ENCODE data around the gene DALRD3.

DALRD3 gene

GRCh38 chr3:49017971-49018706 lies at the start of gene DALRD3:
TSS of gene DALRD3 (minus strand) at chr3:49018580. CDS start at chr3:49018564, 16 bp downstream.
- peak; percentile 53 for DNase-seq

- DNase-seq, result no peak
Measured at GRCh38 chr3:49058011-49058410, 39.6 kb upstream of the DALRD3 start.

DNA sequence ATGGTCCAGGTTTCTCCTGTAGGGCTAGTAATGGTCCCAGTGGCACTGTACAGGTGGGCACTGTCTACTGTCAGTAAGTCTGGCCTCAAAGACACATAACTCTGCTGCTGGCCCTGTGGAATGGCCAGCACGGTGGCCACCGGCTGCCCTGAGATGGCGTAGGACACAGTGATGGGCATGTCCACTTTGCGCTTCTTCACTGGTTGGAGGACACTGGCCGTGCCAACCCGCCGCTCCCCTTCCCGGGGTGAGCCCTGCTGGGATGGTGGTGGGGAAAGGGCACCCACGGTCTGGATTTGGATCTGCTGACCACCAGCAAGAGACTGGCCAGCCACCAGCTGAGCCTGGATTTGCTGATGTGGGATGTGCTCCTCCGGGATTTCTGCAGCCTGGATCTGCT lies 38.9 kb upstream of the DALRD3 start:
- no peak for DNase-seq

DNA sequence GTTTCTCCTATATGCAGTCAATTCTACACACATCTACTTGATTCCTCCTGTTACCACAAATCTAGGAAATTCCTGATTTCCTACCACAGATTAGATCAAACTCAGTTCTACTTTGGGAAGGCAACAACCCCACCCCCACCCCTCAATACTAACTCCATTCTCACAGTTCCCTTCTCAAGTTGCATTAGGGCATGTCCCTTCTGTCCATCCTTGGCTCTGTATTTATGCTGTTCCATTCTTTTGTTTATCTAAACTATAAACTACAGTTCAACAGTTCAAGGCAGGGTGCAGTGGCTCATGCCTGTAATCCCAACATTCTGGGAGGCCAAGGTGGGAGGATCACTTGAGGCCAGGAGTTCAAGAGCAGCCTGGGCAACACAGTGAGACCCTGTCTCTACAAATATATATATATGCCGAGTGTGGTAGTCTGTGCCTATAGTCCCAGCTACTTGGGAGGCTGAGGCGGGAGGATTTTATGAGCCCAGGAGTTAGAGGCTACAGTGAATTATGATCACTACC lies 36.0 kb upstream of the DALRD3 start:
- no peak for DNase-seq

GRCh38 chr3:49053543-49053942 lies 35.2 kb upstream of the DALRD3 start:
- no peak for DNase-seq

- no peak for DNase-seq
Measured at GRCh38 chr3:49035281-49035680, 16.9 kb upstream of the DALRD3 start.

GRCh38 chr3:49034650-49035049 lies 16.3 kb upstream of the DALRD3 start:
- no peak for DNase-seq

DNA sequence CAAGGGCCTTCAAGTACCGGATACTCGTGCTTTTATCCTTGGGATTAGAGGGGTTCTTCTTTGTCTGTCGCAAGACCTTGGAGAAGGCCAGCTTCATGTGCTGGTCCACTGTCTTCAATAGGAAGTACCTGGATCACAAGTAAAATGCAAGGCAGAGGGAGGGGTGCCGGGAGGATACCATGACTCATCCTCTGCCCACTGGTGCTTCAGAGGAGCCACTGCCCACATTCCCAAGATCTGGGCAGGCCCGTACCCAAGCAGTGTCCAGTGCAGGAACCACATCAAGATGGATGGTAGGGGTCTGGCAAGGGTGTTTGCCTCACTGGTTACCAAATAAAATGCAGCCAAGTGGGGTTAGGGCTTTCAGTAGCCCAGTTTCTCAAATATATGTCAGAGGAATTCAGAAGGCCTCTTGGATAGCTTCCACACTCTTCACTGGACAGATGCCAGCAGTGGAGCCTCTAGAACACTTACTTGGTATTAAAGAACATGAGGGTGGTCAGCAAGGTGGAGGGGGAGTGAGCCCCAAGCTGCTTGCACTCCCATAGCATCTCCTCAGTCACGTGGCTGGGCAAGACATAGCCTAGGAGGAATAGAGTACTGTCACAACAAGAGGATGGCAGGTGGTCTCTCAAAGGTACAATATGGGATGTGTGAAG lies 14.4 kb upstream of the DALRD3 start:
- no peak for DNase-seq

GRCh38 chr3:49030321-49030720 lies 11.9 kb upstream of the DALRD3 start:
- DNase-seq, result no peak

DNA sequence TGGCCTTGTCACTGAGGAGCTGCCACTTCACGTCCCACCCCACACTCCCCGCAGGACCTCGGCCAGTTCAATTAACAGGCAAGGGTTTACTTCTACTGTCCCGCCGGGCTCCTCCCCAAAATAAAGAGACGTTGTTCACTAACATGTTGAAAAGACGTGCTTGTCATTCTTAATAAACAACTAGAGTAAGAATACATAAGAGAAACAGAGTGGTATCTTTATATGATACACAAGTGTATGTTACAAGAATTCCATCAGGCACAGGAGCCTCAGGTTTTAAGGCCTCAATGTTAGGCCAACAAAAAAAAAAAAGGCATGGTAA lies 11.1 kb upstream of the DALRD3 start:
- no peak for DNase-seq

GRCh38 chr3:49028673-49029562 lies 10.5 kb upstream of the DALRD3 start, which contains the start of gene IMPDH2:
TSS of gene IMPDH2 (minus strand) at chr3:49029398. CDS start at chr3:49029350, 48 bp downstream.
- peak; percentile 92 for DNase-seq

DNA sequence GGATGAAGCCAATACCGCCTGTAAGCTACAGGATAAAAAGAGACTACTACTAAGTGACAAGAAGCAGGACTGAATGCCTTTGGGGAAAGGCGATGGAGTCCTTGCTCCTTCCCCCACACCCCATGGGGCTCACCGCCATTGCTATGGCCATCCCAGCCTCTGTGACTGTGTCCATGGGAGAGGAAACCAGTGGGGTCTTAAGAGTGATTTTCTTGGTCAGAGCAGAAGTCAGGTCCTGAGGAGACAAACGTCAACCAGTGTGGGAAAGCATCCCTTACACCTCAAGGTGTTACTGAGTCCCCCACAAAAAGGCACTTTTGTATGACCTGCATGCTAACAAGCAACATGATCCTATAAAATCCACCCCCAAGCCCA lies 9.9 kb upstream of the DALRD3 start:
- no peak for DNase-seq

DNA sequence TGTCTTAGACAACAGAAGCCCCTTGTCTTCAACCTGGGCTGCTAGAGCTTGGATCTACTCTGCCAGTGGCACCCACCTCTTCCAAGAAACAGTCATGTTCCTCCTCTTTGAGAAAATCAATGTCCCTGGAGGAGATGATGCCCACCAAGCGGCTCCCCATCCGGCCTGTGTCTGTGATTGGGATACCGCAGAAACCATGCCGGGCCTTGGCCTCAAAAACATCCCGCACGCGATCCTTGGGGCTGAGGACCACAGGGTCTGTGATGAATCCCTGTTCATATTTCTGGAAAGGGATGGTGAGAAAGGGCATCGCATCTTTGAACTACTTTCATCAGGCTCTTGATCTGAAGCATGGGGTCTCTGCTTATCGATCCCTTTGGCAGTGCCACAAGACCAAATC lies 9.3 kb upstream of the DALRD3 start:
- DNase-seq, result no peak

- DNase-seq, result no peak
Measured at GRCh38 chr3:49026536-49026935, 8.2 kb upstream of the DALRD3 start.

DNA sequence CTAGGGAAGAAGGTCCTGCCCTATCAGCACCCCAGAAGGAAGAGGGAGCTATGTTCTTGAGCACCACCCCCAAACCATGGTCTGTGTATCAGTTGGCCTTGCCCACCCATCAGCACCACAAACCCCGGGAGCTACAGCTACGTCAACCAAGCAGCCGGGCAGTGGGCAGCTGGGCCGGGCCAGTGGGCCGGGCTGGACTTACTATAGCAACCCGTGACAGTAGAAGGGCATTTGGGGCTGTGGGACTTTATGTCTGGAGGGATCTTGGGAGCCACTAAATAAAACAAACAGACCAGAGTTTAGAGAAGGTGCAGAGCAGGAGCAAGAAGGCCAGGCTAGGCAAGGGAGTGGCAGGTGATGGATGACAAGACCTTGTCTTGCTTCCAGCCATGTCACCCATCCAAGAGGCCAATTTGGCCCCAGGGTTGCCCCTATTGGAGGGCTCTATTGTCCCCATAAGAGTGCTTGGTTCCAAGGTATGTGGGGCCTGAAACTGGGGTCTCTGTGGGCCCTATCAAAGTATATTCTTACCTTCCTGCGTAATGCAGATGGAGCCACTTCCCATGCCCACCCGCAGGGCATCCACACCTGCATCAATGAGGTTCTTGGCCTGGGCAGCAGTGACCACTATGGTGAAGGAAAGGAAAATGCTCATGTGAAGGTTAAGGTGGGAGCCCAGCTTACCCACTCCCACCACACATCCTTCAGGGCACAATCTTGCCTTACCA lies 7.6 kb upstream of the DALRD3 start:
- DNase-seq, result no peak

DNA sequence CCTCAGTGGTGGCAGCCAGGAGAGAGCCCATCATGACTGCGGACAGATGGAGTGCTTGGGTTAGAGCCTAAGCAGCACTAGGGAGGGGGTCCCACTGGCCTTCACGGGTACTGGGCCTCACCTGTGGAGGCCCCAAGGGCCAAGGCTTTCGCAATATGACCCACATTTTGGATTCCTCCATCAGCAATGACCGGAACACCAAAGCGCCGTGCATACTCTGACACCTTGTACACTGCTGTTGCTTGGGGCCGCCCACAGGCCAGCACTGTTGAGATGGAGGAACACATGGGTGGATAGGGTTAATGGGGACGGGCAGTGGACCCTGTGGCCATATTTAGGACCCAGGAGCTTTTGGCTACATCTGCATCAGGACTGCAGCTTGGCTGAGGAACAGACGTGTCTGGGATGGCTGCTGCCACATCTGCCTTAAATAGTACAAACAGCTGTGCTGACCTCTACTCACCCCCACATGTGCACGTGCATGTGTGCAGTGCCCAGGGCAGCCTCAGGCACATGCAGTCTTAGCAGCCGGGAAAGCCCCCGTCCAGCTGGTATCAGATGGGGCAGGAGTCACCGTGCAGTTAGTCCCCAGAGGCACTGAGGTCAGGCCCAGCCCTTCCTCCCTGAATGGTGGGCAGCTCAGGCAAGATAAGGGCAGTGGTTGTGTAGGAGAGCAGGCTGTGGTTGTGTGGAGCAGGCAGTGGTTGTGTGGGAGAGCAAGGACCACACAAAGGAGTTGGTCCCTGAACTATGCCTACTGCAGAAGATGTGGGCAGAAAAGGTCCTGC lies 6.8 kb upstream of the DALRD3 start:
- DNase-seq, result no peak

GRCh38 chr3:49024449-49024848 lies 6.1 kb upstream of the DALRD3 start:
- no peak for DNase-seq

DNA sequence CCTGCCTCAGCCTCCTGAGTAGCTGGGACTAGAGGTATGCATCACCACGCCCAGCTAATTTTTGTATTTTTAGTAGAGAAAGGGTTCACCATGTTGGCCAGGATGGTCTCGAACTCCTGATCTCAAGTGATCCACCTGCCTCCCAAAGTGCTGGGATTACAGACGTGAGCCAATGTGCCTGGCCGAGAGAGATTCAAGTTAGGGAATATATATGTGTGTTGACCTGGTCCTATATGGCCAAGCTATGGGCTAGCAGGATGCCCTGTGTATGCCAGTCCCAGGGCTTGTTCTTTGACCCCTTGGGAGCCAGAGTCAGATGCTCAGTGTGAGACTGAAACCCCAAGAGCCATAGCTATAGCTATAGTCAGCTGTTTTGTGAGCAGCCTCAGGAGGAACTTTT lies 5.4 kb upstream of the DALRD3 start:
- no peak for DNase-seq

GRCh38 chr3:49022688-49023171 lies 4.3 kb upstream of the DALRD3 start:
- peak; percentile 34 for DNase-seq

- peak; percentile 94 for DNase-seq
Measured at GRCh38 chr3:49021813-49022687, 3.7 kb upstream of the DALRD3 start, which contains the start of gene NDUFAF3. TSS of gene NDUFAF3 (plus strand) at chr3:49022121. CDS start at chr3:49022145, 24 bp downstream.
